Measurements from ENCODE around the gene ARID2.

ARID2 gene

DNA sequence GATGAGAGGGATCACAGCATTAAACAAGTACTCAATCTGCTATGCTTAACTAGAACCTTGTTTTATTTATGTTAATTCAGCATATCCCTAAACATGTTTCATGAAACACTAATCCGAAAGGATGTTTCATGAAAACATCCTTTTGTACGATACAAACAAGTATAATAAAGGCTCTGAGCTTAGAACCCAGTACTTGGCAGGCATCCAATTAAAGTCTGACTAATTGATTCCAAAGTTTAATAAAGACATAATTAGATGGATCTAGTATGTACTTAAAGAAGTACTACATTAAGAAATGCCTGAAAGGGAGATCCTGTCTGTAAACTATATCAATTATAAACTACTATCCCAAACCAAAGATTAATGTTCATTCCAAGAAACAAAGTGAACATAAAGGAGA, 209.1 kb downstream of the ARID2 start:
- no peak for DNase-seq (ENCODE audit: low read depth in 3 of 3)

DNA sequence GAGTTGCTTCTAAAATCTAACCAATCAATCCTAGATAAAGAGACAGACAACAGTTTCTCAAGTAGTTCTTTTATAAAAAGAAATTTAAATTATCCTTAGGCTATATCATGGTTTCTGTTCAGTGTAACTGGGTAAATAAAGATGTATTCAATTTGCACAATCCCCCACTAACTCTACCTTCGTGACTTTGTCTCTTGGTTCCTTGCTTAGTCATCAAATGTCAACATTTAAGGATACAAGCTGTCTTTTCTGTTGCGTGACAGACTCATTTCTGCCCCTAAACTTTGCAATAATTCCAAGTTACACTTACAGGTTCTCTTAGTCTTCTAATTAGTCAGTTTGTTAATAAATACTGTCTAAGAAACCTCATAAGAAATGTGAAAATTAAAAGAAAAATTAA, 210.3 kb downstream of the ARID2 start:
- no peak for DNase-seq (ENCODE audit: low read depth in 3 of 3)

DNA sequence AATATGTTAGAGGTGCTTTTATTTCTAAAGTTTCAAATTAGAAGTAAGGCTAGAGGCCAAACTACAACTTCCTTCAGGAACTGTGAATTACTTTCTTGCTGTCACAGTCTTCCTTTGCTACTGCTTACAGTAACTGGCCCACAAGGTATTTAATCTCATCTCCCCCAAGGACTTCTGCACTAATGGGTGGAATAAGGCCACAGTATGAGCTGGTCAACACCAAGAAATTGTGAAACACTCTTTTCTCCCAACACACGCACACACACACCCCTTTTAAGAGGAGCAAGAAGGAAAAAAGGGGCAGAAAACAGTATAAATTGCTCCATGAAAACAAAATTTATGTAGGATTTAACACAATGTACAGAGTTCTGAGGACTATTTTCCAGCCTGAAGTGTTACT, 215.3 kb downstream of the ARID2 start:
- no peak for DNase-seq (ENCODE audit: low read depth in 3 of 3)

DNA sequence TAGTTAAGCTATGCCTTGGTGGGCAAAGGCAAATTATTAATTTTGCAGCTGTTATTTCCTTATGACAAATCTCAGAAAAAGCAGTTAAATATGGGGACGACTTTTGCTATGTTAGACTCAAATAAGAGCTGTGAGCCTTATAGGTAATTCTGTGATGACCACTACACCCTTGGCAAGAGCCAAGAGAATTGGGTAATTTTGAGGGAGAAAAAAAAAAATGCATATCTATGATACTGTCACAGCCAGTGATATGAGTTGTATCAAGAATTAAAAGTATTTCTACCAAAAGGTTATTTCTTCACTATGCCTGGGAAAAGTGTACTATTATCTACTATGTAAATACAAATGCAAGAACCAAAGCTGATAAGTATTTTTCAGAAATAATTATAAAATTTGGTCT, 216.9 kb downstream of the ARID2 start:
- no peak for DNase-seq (ENCODE audit: low read depth in 3 of 3)

DNA sequence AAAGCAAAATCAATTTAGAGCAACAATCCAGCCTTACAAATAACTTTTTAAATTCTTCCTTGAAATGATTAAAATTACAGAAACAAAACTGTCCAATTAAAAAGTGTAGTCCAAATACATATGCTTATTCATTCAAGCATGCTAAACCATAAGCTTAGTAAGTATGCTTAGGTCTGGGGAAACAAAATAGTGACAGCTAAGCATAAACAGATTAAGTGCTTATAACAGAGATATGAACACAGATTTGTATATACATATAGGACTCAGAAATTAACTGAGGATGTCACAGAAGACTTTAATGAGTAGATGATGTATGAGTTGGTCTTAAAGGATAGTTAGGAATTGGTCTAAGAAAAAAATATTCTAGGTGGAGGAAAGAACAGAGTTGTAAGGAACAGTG, 219.0 kb downstream of the ARID2 start:
- no peak for DNase-seq (ENCODE audit: low read depth in 3 of 3)
